GM12878 (cell line): ENCODE data around the gene ANKRD53. TPM values are rescaled to one million over a fixed set of nuclear protein-coding genes. Genes with fewer than 3 reads are reported as not detected.

ENCODE experiments used
- ASH2L ChIP-seq: fragments of 300-600, 200-600 bp; sonication (generic); IDR thresholded peaks from 2 replicates; pipeline ENCODE4 v1.6.1; 2017; ENCODE audit warnings: low read depth, mild to moderate bottlenecking, borderline replicate concordance
- ATF2 ChIP-seq: IDR thresholded peaks from 2 replicates; pipeline ENCODE4 v1.6.1; 2012; ENCODE audit warnings: low read length, inconsistent platforms
- BCLAF1 ChIP-seq: fragments of 450-650 bp; IDR thresholded peaks from 2 replicates; pipeline ENCODE4 v1.6.1; 2017; ENCODE audit warnings: antibody characterized with exemption, mild to moderate bottlenecking, moderate library complexity
- CBFB ChIP-seq: IDR thresholded peaks from 2 replicates; pipeline ENCODE4 v1.6.1; 2016; ENCODE audit warnings: antibody characterized with exemption, low read depth
- CBX3 ChIP-seq: fragments of 200-600 bp; sonication (generic); IDR thresholded peaks from 2 replicates; pipeline ENCODE4 v1.6.1; 2016; ENCODE audit warnings: low read depth, borderline replicate concordance
- CEBPB ChIP-seq, 2 experiments: fragments of 150-350 bp in 1 of 2; IDR thresholded peaks; 2 replicates each; pipeline ENCODE4 v1.6.1; 2012 to 2014; ENCODE audit warnings: low read depth in 2 of 2, low read length in 2 of 2, borderline replicate concordance in 1 of 2, inconsistent platforms in 1 of 2
- CHD2 ChIP-seq: IDR thresholded peaks from 2 replicates; pipeline ENCODE4 v1.6.1; 2011; ENCODE audit warnings: low read depth, low read length, improper control_type of control experiment, borderline replicate concordance
- E4F1 ChIP-seq: fragments of 450-650 bp; IDR thresholded peaks from 2 replicates; pipeline ENCODE4 v1.6.1; 2018; ENCODE audit warnings: borderline replicate concordance, mild to moderate bottlenecking; ENCODE audit not compliant: partially characterized antibody
- IRF4 ChIP-seq: IDR thresholded peaks from 2 replicates; pipeline ENCODE4 v1.6.1; 2011; ENCODE audit warnings: low read depth, low read length
- MYC ChIP-seq: IDR thresholded peaks from 2 replicates; pipeline ENCODE4 v1.6.1; 2011; ENCODE audit warnings: mild to moderate bottlenecking, low read length, moderate library complexity, inconsistent platforms; ENCODE audit not compliant: insufficient read depth, insufficient replicate concordance, insufficient read length, severe bottlenecking
- POLR2AphosphoS2 ChIP-seq: IDR thresholded peaks from 2 replicates; pipeline ENCODE4 v1.6.1; 2011; ENCODE audit warnings: low read depth, mild to moderate bottlenecking, low read length, improper control_type of control experiment, moderate library complexity
- SKIL ChIP-seq: fragments of 450-650 bp; IDR thresholded peaks from 2 replicates; pipeline ENCODE4 v1.6.1; 2017; ENCODE audit warnings: mild to moderate bottlenecking, low read depth, inconsistent platforms; ENCODE audit not compliant: poor library complexity, severe bottlenecking
- SRF ChIP-seq, 2 experiments: IDR thresholded peaks; 2 replicates each; pipeline ENCODE4 v1.6.1; 2011; ENCODE audit warnings: low read depth in 2 of 2, low read length in 2 of 2, mild to moderate bottlenecking in 1 of 2, moderate library complexity in 1 of 2
- STAT3 ChIP-seq: IDR thresholded peaks from 2 replicates; pipeline ENCODE4 v1.6.1; 2011; ENCODE audit warnings: low read depth, low read length, improper control_type of control experiment
- TCF3 ChIP-seq: IDR thresholded peaks from 2 replicates; pipeline ENCODE4 v1.6.1; 2012; ENCODE audit warnings: low read depth, mild to moderate bottlenecking, low read length, borderline replicate concordance; ENCODE audit not compliant: insufficient read depth
- USF1 ChIP-seq: IDR thresholded peaks from 2 replicates; pipeline ENCODE4 v1.6.1; 2011; ENCODE audit warnings: borderline replicate concordance, low read depth, mild to moderate bottlenecking, moderate library complexity, mixed read lengths, low read length; ENCODE audit not compliant: insufficient read depth; ENCODE audit errors: extremely low read length
- WRNIP1 ChIP-seq: IDR thresholded peaks from 2 replicates; pipeline ENCODE4 v1.6.1; 2011; ENCODE audit warnings: low read depth, low read length, improper control_type of control experiment, borderline replicate concordance
- ZNF217 ChIP-seq: fragments of 450-650 bp; IDR thresholded peaks from 2 replicates; pipeline ENCODE4 v1.6.1; 2017; ENCODE audit warnings: antibody characterized with exemption, mild to moderate bottlenecking
- polyA plus RNA-seq, 11 experiments: library from polyadenylated mRNA; depleted of rRNA in 4 of 11; unstranded in 6 of 11; stranded (reverse) in 5 of 11; fragments of >200 nt; fragmentation: Nextera tagmentation in 4 of 11; fragmentation: Illumina TruSeq in 1 of 11; extraction: Ambion mirVana in 4 of 11; extraction: Trizol in 1 of 11; gene quantifications; 1 replicate in 1 of 11; 2 replicates in 10 of 11; pipeline versions ENCODE4 v1.2.1 to v1.2.3, GENCODE V29; 2011 to 2016; ENCODE audit warnings: inconsistent platforms in 2 of 11, missing spikeins in 2 of 11, low read depth in 1 of 11
- total RNA-seq, 4 experiments: library from RNA; depleted of rRNA in 3 of 4; stranded (reverse); fragments of >200 nt in 3 of 4; fragmentation: Illumina TruSeq in 1 of 4; extraction: Trizol in 1 of 4; gene quantifications; 2 replicates each; pipeline versions ENCODE4 v1.2.1 to v1.2.3, GENCODE V29; 2013 to 2021

Gene ANKRD53
- total and polyA plus RNA-seq, 10 of the 15 experiments (the other 5 are each of a cell fraction or from before 2014, with no cell fraction given) = 0.04 TPM; not detected in 8

- TF ChIP-seq SKIL = no peak
- no peak for TF ChIP-seq STAT3
- TF ChIP-seq CHD2 = 0 out of 2 replicates have a peak, but pooled peaks have one; percentile 17
- peak; percentile 12 for TF ChIP-seq E4F1
- no peak for TF ChIP-seq USF1
- TF ChIP-seq CBFB = no peak
- no peak for TF ChIP-seq BCLAF1
- TF ChIP-seq ZNF217 = peak; percentile 24; the same call in 1 of the 2 replicates
- TF ChIP-seq IRF4 = no peak
- TF ChIP-seq MYC = no peak
- no peak for TF ChIP-seq ASH2L
- no peak for TF ChIP-seq ATF2
- no peak for TF ChIP-seq CEBPB (IDR thresholded peaks at IDR 0.05; ENCODE audit: borderline replicate concordance in 1 of 2, low read depth in 2 of 2, low read length in 2 of 2)
- no peak for TF ChIP-seq WRNIP1
- TF ChIP-seq POLR2AphosphoS2 = no peak
- TF ChIP-seq SRF (IDR thresholded peaks at IDR 0.05; ENCODE audit: low read depth in 2 of 2, low read length in 2 of 2) = 0 out of 4 replicates have a peak, but pooled peaks have one; percentile 48 to 56
- TF ChIP-seq CBX3 = no peak
- no peak for TF ChIP-seq TCF3
These were observed 22.6 kb downstream of the ANKRD53 start (continued) for GRCh38 chr2:71000780-71001591.
